NCI-H1930 (cell line): Measurements from ENCODE around the gene HOXA7.

Experiments used
- DNase-seq, 2 experiments: peaks; one replicate each; lab custom pipeline; 2025; lab: John Stamatoyannopoulos, UW

The HOXA7 gene

GRCh38 chr7:27159266-27160144, 3.0 kb upstream of the HOXA7 start:
- DNase-seq: no peak

DNA sequence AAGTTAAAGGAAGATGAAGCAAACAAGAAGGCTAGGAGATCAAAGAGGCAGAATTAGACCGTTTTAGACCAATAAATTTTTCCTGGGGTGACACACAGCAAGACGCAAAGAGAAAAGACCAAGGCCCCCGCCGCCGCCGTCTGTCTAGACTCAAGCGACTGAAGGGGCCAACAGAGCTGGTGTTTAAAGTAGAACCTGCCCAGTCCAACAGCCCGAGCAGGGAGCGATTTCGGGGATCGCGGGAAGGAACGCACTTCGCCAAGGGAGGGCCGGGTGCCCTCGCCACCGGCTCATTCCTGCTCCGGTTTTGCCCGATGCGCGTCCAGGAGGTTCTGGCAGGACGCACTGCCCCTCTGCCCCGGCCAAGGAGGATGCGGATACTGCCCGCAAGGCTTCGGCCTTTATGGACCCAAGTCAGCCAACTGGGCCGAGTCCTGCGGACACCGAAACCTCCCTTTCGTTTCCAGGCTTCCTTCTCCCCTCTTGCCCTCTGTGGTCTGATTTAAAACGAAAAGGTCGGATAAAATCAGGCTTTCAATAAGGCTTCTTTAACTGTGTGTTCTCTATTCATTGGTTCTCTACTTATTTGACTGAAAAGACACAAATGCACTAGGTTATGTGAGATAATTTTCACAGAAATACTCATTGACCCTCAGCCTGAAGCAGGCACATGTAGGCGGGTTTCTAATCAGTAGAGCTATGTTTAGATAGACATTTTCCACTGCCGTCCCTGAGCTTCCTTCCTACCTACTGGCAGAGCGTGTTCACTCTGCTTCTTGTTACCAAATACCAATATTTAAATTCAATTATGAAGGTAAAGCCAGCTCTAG, 2.2 kb upstream of the HOXA7 start:
- no peak for DNase-seq

DNA sequence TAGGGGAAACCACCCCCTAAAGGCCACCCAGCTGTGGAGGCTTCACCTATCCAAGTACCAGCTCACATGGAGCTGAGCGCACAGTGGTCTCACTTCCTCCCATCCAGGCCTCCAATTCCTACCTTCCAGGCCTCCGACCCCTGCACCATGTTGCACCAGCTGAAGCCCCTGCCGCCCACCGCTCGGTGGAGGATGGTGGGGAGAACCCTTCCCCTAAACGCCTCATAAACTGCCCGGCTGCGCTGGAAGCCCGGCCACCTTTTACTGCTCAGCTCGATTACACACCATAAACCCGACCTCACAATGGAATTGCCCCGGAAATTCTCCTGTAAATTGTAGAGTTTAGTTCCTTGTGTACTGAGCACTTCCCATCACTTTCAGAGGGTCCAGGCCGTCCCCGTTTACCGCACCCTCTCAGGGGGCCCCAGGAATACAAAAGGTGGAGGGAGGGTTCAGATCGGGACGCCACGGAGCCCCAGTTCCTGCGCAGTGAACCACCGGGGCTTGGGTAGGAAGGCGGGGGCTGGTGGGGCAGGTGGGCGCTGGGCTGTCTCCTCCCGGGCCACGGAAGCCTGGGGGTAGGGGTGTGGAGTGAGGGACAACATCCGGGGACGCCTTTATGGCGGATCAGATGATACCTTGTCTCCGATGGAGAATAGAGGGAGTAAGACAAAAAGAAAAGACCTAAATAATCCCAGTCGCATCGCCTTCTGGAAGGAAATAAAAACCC, 1.4 kb upstream of the HOXA7 start:
- no peak for DNase-seq

DNA sequence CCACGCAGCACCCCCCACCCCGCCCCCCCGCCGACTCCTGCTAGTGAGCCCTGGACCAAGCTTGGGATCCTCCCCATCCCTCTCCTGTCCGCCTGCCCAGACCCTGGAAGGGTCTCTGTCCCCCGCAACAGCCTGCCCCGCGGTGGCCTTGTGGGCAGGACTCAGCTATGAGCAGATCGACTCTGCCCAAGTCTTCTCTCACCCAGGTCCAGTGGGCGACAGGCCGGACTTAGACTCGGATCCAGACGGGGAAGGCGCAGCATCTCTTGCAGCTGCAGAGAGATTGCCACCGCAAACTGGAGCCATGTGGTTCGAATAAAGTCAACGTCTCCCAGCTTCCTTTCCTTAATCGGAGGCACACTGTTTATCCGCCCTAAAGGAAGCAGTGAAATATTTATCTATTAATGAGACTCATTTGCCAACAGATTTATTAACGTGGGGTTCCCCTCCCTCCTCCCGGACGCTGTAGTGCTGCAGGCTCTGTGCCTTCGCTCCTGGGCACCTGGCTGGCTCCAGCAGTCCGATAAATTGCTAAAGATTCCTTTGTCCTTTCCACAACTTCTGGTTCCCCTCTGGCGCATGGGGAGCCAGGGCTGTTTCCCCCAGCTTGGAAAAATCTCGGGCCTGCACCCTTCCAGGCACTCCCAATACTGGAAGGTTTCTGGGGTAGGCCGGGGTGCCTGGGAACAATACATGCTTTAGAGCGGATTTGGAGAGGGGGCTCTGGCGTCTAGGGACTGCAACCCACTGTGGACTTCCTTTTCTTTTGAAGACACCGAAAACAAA, 634 bp upstream of the HOXA7 start:
- no peak for DNase-seq

- peak in 1 of 2 experiments; percentile 28 for DNase-seq
Observed at GRCh38 chr7:27155816-27156507, 513 bp downstream of the HOXA7 start.

- DNase-seq: no peak
Observed at GRCh38 chr7:27154901-27155815, 1.3 kb downstream of the HOXA7 start.

GRCh38 chr7:27154369-27154768, 2.1 kb downstream of the HOXA7 start:
- DNase-seq: no peak

- DNase-seq: no peak
Observed at GRCh38 chr7:27153526-27153925, 2.9 kb downstream of the HOXA7 start.

DNA sequence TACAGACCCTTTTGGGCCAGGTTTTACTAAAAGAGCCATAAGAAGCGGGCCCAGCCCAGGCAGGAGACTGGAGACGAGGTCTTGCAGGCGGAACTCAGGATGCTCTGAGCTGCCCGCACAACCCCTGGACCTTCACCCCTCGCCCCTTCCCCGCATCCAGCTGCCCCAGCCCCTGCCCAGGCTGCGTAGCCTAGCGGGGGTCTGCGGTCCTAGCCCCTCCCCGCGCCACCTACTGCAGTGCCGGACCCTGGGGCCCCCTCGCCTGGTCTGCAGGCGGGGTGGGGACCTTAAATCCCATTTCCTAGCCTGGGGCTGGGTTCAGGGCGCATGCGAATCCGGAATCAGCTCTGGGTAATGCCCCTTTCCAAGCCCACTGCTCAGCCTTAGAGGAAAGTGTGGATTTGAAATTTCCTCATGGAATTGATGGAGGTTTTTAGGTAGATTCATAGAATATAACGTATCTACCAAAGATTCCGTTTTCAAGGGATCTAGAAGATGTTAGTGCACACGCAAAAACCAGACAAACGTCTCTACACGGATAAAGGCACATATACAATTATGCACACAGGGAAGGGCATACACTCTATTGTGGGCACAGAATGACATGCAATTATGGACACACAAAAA, 3.5 kb downstream of the HOXA7 start:
- no peak for DNase-seq

- no peak for DNase-seq
Observed at GRCh38 chr7:27151931-27152815, 4.3 kb downstream of the HOXA7 start, which contains the start of gene HOXA3. TSS of gene HOXA3 (minus strand) at chr7:27152583. CDS start at chr7:27110640, 41,943 bp downstream.

- peak in 1 of 2 experiments; percentile 24 for DNase-seq
Observed at GRCh38 chr7:27151341-27151930, 5.0 kb downstream of the HOXA7 start.

DNA sequence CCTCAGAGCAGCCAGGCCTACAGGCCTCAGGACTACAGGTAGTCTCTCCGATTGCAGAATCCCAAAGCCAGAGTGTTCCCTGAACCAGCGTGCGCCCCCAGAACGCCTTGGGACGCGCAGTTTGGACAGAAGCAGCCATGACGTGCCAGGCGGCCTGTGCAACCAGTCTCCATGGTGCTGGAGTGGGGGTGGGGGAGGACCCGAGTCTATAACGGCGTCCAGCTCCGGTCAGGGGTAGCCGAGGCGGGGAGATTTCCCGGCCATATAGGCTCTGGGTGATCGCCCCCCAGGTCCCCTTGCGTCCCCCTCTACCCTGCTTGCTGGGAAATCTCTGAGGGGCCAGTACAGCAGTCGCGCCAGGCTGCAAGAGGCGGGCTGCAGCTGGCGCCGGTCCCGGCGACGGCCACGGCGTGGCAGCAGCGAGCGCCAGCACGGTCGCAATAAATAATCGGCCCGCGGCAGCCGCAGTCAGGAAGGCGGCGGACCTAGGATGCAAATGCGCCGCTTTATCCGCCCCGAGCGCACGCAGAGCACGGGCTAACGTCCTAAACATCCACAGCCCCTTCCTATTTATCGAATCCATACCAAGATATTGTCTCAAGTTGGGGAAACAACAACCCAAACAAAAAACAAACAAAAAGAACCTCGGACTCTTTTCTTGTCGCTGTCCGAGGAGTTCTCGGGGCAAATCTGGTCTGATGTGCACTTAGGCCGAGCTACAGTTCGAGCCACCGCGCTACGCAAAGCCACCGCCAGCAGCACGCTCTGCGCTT, 5.7 kb downstream of the HOXA7 start:
- peak; percentile 44 to 64 for DNase-seq

DNA sequence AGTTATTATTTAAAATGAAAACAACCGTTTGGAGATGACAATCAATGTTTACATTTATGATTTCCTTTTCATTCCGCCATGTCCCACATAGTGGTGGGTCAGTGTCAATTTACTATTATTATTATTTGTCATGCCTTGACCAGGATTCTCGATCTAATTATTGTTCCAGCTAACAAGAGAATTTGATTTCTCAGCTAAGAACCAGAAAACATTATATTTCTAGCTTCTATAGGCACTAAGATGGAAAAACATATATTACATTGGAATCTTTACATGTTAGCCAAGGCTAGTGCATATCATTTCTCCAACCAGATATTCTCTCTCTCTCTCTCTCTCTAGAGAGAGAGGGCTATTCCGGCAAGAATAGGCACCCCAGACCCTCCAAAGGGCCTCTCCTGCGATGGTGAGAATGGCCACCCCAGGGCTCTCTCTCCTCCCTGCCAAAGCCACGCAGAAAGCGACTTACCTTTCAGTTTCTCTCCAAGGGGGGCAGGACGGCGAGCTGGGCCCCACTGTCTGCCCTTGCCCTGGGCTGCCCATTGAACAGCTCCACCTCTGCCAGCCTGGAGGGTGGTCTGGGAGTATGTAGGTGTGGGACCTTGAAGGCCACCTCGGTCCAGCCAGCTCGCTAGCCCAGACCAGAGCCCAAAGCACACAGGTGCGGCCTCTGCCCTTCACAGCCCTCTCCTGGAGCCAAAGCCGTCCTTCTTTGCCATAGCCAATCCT, 6.5 kb downstream of the HOXA7 start:
- DNase-seq: no peak

DNA sequence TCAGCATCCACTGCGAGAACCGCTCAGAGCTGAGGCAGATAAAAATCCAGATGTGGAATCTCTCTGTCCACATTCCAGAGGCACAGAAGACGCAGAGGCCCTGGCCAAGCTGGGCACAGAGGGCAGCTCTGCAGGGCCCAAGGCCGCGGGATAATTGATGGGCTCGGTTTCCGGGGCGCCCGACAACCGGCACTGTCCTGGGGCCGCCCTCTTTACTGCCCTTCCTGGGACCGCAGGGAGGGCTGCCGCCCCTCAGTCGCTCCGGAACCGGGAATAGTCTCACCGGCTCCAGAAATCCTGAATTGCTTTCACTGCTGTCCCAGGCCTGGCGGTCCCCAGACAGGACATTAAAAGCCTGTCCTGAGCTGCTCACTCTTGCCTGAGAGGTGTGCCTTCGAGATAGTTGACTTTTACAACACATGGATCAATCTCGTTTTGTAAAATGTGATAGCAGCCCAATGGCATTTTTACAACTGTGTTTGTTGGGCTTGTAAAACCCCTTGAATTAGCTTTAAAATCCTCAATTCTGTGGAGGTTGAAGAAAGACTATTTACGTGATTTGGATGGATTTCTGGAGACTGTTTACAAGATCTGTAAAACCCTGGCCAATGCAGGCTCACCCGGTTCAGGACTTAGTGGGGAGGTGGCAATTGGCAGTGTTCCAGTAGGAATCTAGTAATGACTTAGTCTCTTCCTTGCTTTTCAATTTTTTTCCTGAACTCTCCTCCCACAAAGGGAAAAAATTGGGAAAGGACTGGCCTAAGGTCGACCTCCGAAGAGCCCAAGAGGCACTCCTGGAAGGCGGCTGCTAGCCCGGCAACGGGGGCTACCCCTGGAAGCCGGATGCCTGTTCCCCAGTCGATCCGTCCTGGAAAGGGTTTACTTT, 7.5 kb downstream of the HOXA7 start:
- DNase-seq: no peak

DNA sequence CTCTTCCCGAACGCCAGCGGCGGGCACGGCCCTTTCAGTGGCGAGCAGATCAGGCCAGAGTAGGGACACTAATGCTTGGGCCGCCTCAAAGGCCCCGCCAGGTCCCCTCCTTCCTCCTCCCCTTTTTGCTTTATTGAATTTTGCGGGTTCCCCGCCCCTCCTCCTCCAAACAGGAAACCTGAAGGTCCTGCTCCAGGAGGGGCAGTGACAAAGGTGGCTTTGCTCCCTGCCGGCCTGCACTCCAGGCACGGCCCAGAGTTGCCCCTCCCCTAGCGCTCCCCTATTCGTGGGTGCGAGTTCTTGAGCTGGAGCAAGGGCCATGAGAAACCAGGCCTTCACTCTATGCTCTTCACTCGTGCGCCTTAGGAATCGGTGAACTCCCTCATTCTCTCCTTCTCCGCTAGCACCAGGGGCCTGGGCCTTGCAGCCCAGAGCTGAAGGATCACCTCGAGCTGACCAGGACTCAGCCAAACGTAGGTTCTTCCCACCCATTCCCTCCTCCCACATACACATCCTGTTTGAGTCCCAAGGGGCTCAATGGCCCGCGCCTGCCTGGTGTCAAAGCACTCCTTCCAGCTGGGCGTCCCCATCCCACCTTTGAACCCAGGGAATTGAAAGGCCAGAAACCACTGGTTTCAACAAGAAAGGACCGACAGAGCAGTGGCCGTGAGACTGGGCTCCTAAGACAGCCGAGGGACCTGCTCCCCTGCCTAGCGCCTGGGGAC, 8.3 kb downstream of the HOXA7 start:
- DNase-seq: no peak
